Mesenchymal stem cell (in vitro differentiated cells and primary cell): ENCODE results near the gene ZNF503.
A peak's percentile ranks its signal among the peaks of the same experiment; 100 is the strongest.

Experiments
- DNase-seq: peaks from one replicate; pipeline ENCODE4 v3.0.0-alpha.2; 2013
- H2AFZ ChIP-seq: one replicate; pipeline ENCODE4 v1.6.1; 2013; ENCODE audit warnings: low read depth, mild to moderate bottlenecking, control low read depth, inconsistent platforms, low read length, moderate library complexity
- H2AK5ac ChIP-seq: 2 replicates; pipeline ENCODE4 v1.6.1; 2013; ENCODE audit warnings: low read length, moderate library complexity, mild to moderate bottlenecking, inconsistent platforms; ENCODE audit not compliant: severe bottlenecking
- H2BK120ac ChIP-seq: one replicate; pipeline ENCODE4 v1.6.1; 2013; ENCODE audit warnings: low read depth, mild to moderate bottlenecking, inconsistent platforms, low read length, moderate library complexity
- H2BK12ac ChIP-seq, 2 experiments: one replicate each; pipeline ENCODE4 v1.6.1; 2013; ENCODE audit warnings: inconsistent platforms in 2 of 2, low read length in 2 of 2, mild to moderate bottlenecking in 2 of 2, moderate library complexity in 2 of 2, control low read depth in 1 of 2
- H2BK15ac ChIP-seq: one replicate; pipeline ENCODE4 v1.6.1; 2013; ENCODE audit warnings: mild to moderate bottlenecking, low read depth, inconsistent platforms; ENCODE audit not compliant: poor library complexity, severe bottlenecking
- H2BK5ac ChIP-seq: 2 replicates; pipeline ENCODE4 v1.6.1; 2013; ENCODE audit warnings: low read depth, mild to moderate bottlenecking, low read length, control low read depth, inconsistent platforms; ENCODE audit not compliant: poor library complexity, severe bottlenecking
- H3K14ac ChIP-seq, 2 experiments: one replicate each; pipeline ENCODE4 v1.6.1; 2013; ENCODE audit warnings: inconsistent platforms in 2 of 2, low read length in 2 of 2, control low read depth in 1 of 2, mild to moderate bottlenecking in 1 of 2, moderate library complexity in 1 of 2
- H3K18ac ChIP-seq, 2 experiments: one replicate each; pipeline ENCODE4 v1.6.1; 2013; ENCODE audit warnings: inconsistent platforms in 2 of 2, low read length in 2 of 2, control low read depth in 1 of 2, low read depth in 1 of 2, mild to moderate bottlenecking in 1 of 2
- H3K23ac ChIP-seq, 2 experiments: one replicate each; pipeline ENCODE4 v1.6.1; 2013; ENCODE audit warnings: inconsistent platforms in 2 of 2, low read length in 2 of 2, mild to moderate bottlenecking in 2 of 2, moderate library complexity in 2 of 2, control low read depth in 1 of 2
- H3K27ac ChIP-seq: 2 replicates; pipeline ENCODE4 v1.5.1; 2013; ENCODE audit warnings: mild to moderate bottlenecking, moderate library complexity, low read length, control low read depth, inconsistent platforms; ENCODE audit not compliant: poor library complexity, severe bottlenecking
- H3K27me3 ChIP-seq, 2 experiments: 2 replicates each; pipeline versions ENCODE4 v1.6.1 to v1.7.0; 2013; ENCODE audit warnings: low read length in 2 of 2, mild to moderate bottlenecking in 2 of 2, moderate library complexity in 2 of 2, control low read depth in 1 of 2, inconsistent platforms in 1 of 2; ENCODE audit not compliant: control insufficient read depth in 1 of 2, insufficient read depth in 1 of 2
- H3K36me3 ChIP-seq, 2 experiments: 2 replicates each; pipeline versions ENCODE4 v1.6.1 to v1.7.0; 2013; ENCODE audit warnings: low read length in 2 of 2, control low read depth in 1 of 2, inconsistent platforms in 1 of 2, low read depth in 1 of 2, mild to moderate bottlenecking in 1 of 2; ENCODE audit not compliant: insufficient read depth in 2 of 2, control insufficient read depth in 1 of 2
- H3K4ac ChIP-seq, 2 experiments: one replicate each; pipeline ENCODE4 v1.6.1; 2013; ENCODE audit warnings: inconsistent platforms in 2 of 2, low read length in 2 of 2, mild to moderate bottlenecking in 2 of 2, moderate library complexity in 2 of 2, control low read depth in 1 of 2, low read depth in 1 of 2
- H3K4me1 ChIP-seq: 2 replicates; pipeline ENCODE4 v1.6.1; 2013; ENCODE audit warnings: low read depth, low read length, control low read depth; ENCODE audit not compliant: control insufficient read depth, insufficient read depth
- H3K4me2 ChIP-seq: 2 replicates; pipeline ENCODE4 v1.6.1; 2013; ENCODE audit warnings: low read length, mild to moderate bottlenecking, inconsistent platforms; ENCODE audit not compliant: poor library complexity, severe bottlenecking
- H3K4me3 ChIP-seq, 2 experiments: 2 replicates each; pipeline versions ENCODE4 v1.5.1 to v1.7.0; 2013; ENCODE audit warnings: low read length in 2 of 2, mild to moderate bottlenecking in 2 of 2, control low read depth in 1 of 2, low read depth in 1 of 2; ENCODE audit not compliant: insufficient read depth in 1 of 2
- H3K79me1 ChIP-seq: replicated peaks from 2 replicates; pipeline ENCODE4 v1.6.1; 2013; ENCODE audit warnings: mild to moderate bottlenecking, control low read depth, low read length, inconsistent platforms; ENCODE audit not compliant: poor library complexity, severe bottlenecking
- H3K9ac ChIP-seq: 2 replicates; pipeline ENCODE4 v1.7.0; 2013; ENCODE audit warnings: mild to moderate bottlenecking, low read length, moderate library complexity
- H3K9me3 ChIP-seq: 2 replicates; pipeline ENCODE4 v1.7.0; 2013; ENCODE audit warnings: mild to moderate bottlenecking, low read length; ENCODE audit not compliant: control insufficient read depth
- H4K8ac ChIP-seq: one replicate; pipeline ENCODE4 v1.6.1; 2013; ENCODE audit warnings: inconsistent platforms, mild to moderate bottlenecking, low read length, moderate library complexity
- H4K91ac ChIP-seq: one replicate; pipeline ENCODE4 v1.6.1; 2013; ENCODE audit warnings: mild to moderate bottlenecking, low read length, inconsistent platforms
- WGBS: methylation state at CpG from one replicate; pipeline ENCODE4 v1.1.7; 2013; ENCODE audit warnings: mixed read lengths; 5-methylcytosine and 5-hydroxymethylcytosine counted together

The ZNF503 gene

DNA sequence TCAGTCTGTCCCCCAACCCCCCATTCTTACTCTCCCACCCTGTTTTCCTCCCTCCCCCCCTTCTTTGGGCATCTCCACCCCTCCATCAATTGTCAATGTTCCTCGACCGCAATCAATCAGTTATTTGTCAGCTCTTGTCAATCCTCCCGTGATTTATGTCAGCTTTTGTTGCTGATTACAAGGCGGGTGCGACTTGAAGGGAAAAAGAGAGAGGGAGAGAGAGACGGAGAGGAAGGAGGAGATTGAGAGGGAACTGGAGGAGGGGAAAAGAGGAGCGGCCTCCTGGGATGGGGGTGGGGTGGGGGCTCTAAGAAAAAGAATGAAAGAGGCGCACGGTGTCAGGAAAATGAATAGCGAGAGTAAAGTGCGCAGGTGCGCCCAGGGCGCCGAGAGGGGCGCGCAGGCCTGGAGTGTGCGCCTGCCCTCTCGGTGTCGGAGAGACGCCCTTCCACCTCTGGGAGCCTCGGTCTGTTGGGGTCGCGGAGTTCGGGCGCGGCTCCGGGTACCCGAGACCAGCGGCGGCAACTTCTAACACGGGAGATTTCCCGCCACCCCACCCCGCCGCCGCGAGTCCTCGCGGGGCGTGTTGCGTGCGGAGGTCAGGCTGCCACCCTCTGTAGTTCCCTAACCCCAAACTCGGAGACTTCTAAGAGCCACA is 1.1 kb upstream of the ZNF503 start:
- Histone ChIP-seq H3K4me2 (peak overlapping the region; percentile 87), H2BK5ac (peak overlapping the region; percentile 39), H2BK15ac (peak overlapping the region; percentile 94), H2BK12ac (peak overlapping the region; percentile 46 to 82), H2BK120ac (no peak overlapping the region), H3K27me3 (peaks cover 0 to 50% of the 10 kb centered on the region in 2 experiments), H3K18ac (peak overlapping the region; percentile 40 to 88), H3K4me3 (peak overlapping the region; percentile 48 to 97), H3K27ac (peak overlapping the region; percentile 64), H2AFZ (no peak overlapping the region), H3K9me3 (no peaks in the 10 kb centered on the region), H3K36me3 (peaks cover 17 to 23% of the 10 kb centered on the region in 2 experiments), H3K23ac (no peak overlapping the region), H4K8ac (peak overlapping the region; percentile 52), H3K4ac (peak overlapping the region in 1 of 2 experiments; percentile 6), H3K9ac (peak overlapping the region; percentile 100), H3K14ac (no peak overlapping the region), H4K91ac (peak overlapping the region; percentile 57), H3K79me1 (peaks cover 3% of the 10 kb centered on the region), H3K4me1 (peaks cover 45% of the 10 kb centered on the region), H2AK5ac (no peak overlapping the region)
- WGBS, result under 1% methylated on average over 39 of the region's 42 CpGs
- DNase-seq, result no peak

DNA sequence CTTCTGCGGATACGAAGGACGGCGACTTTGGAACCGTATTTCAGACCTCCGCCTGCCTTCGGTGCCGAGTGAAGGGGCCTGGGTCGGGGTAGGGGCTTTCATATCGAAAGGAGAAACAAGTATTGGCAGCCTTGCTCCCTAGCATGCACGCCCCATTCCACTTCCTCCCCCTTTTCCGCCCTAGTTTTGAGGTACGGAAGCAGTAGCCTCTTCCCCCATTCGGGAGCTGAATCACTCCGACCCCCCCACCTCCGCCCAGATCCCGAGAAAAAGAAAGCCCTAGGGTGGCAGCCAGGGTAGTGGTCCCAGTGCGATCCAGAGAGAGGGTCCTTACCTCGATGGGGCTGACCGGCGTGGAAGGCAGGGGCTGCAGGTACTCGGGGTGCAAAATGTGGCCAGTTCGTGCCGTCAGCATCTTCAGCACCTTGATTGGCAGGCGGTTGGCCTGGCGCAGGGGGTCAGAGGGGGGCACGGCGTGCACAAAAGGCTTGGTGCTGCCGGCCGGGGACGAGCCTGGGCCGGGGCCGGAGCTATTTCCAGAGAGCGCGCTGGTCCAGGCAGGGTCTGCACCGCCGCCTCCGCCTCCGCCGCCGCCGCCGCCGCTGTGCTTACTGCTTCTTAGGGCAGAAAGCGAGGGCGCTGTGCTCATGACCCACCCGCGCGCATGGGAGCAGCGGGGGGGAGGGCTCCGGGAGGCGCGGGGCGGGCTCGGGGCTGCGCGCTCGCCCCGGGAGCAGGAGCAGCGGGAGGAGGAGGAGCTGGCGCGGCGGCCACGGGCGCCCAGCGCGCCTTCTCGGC is 594 bp downstream of the ZNF503 start:
- Histone ChIP-seq H3K4me3 (peak overlapping the region; percentile 76 to 97), H2AK5ac (no peak overlapping the region), H2BK15ac (peak overlapping the region; percentile 98), H3K9me3 (no peaks in the 10 kb centered on the region), H3K14ac (peak overlapping the region; percentile 62 to 72), H3K4ac (peak overlapping the region; percentile 50 to 90), H3K36me3 (peaks cover 11 to 20% of the 10 kb centered on the region in 2 experiments), H4K91ac (peak overlapping the region; percentile 100), H4K8ac (peak overlapping the region; percentile 99), H3K79me1 (peaks cover 6% of the 10 kb centered on the region), H3K18ac (peak overlapping the region; percentile 93 to 98), H3K4me1 (peaks cover 49% of the 10 kb centered on the region), H3K27me3 (peaks cover 0 to 46% of the 10 kb centered on the region in 2 experiments), H3K27ac (peak overlapping the region; percentile 77), H2BK5ac (peak overlapping the region; percentile 74), H2AFZ (no peak overlapping the region), H3K4me2 (peak overlapping the region; percentile 87), H3K23ac (peak overlapping the region in 1 of 2 experiments; percentile 15), H2BK12ac (peak overlapping the region; percentile 53 to 60), H2BK120ac (peak overlapping the region; percentile 95), H3K9ac (peak overlapping the region; percentile 100)
- 2% methylated on average over 52 of the region's 68 CpGs for WGBS
- DNase-seq, result peak; percentile 79

DNA sequence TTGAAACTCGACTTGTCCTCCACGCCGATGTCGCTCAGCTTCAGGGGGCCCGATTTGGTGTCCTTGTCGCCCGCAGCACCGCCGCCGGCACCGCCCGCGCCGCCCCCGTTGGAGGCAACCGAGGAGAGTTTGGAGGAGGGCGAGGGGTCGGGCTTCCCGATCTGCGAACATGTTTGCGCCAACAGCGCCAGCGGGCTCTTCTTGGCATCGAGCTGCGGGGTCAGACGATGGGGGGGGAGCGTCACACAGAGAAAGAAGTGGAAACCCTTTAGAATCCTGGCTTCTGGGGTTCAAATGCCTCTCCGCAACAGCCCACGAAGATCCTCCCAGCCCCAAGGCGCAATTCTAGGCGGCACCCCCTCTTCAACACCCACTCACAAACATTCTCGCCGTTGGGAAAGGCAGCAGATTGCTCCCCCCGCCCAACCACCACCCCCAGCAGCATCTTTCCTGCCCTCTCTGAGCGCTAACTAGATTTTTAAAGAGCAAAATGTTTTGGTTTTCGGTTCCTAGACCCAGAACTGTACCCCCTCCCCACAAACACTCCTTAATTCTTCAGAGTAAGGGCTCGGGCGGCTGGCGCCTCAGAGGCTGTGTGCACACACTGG is 1.3 kb downstream of the ZNF503 start:
- peaks cover 52% of the 10 kb centered on the region for H3K4me1 ChIP-seq
- peak; percentile 63 for DNase-seq
- peak overlapping the region; percentile 62 to 72 for H3K14ac ChIP-seq
- 1% methylated on average over 37 of the region's 39 CpGs for WGBS
- peak overlapping the region; percentile 27 for H2AK5ac ChIP-seq
- peaks cover 11 to 26% of the 10 kb centered on the region in 2 experiments for H3K36me3 ChIP-seq
- peak overlapping the region; percentile 77 for H3K27ac ChIP-seq
- no peak overlapping the region for H2BK5ac ChIP-seq
- peak overlapping the region; percentile 95 for H2BK120ac ChIP-seq
- peak overlapping the region; percentile 99 for H4K8ac ChIP-seq
- peak overlapping the region; percentile 100 for H4K91ac ChIP-seq
- H3K18ac ChIP-seq, result peak overlapping the region; percentile 93 to 98
- H3K9me3 ChIP-seq, result no peaks in the 10 kb centered on the region
- peak overlapping the region; percentile 19 to 45 for H2BK12ac ChIP-seq
- H3K79me1 ChIP-seq, result peaks cover 6% of the 10 kb centered on the region
- H3K27me3 ChIP-seq, result peaks cover 0 to 45% of the 10 kb centered on the region in 2 experiments
- H3K4ac ChIP-seq, result peak overlapping the region; percentile 50 to 85
- H2AFZ ChIP-seq, result no peak overlapping the region
- peak overlapping the region; percentile 100 for H3K9ac ChIP-seq
- H3K4me2 ChIP-seq, result peak overlapping the region; percentile 87
- peak overlapping the region; percentile 76 to 97 for H3K4me3 ChIP-seq
- H3K23ac ChIP-seq, result peak overlapping the region; percentile 15 to 52
- H2BK15ac ChIP-seq, result peak overlapping the region; percentile 48
